H1 (cell line): ENCODE measurements around the gene IL3. TPM values are rescaled to one million over a fixed set of nuclear protein-coding genes. Genes with fewer than 3 reads are reported as not detected.

Source experiments
- CHD7 ChIP-seq: fragments of 300-600 bp; sonication (generic); IDR thresholded peaks from 2 replicates; pipeline ENCODE4 v1.7.1; 2012; ENCODE audit warnings: low read length, moderate library complexity, mild to moderate bottlenecking, inconsistent platforms; ENCODE audit not compliant: insufficient replicate concordance
- EZH2 ChIP-seq: fragments of 200-600 bp; sonication (generic); IDR thresholded peaks from 2 replicates; pipeline ENCODE4 v1.7.1; 2012; ENCODE audit warnings: low read depth, mild to moderate bottlenecking, moderate library complexity, low read length, inconsistent platforms; ENCODE audit not compliant: severe bottlenecking
- MAFK ChIP-seq: IDR thresholded peaks from 2 replicates; pipeline ENCODE4 v1.6.1; 2012; ENCODE audit warnings: low read depth, mild to moderate bottlenecking, improper control_type of control experiment, low read length
- polyA plus RNA-seq, 7 experiments: library from polyadenylated mRNA; depleted of rRNA in 3 of 7; stranded (reverse) in 5 of 7; unstranded in 2 of 7; fragments of >200 nt in 5 of 7; fragments of 200-250 nt in 2 of 7; gene quantifications; 1 replicate in 5 of 7; 2 replicates in 1 of 7; 4 replicates in 1 of 7; pipeline versions ENCODE4 v1.2.1 to v1.2.3, GENCODE V29; 2011 to 2013; ENCODE audit warnings: missing spikeins in 2 of 7, mixed read lengths in 2 of 7
- total RNA-seq: library from RNA; stranded (reverse); fragmentation: NEBNext Ultra II Directional; extraction: Animal tissue kit (Norgen Biotek cat#: 25700); gene quantifications from 2 replicates; pipeline ENCODE4 v1.2.1, GENCODE V29; 2021

IL3 gene
- total and polyA plus RNA-seq, 2 of the 8 experiments (the other 6 are each of a cell fraction or from before 2014, with no cell fraction given): not detected

GRCh38 chr5:132054031-132054696 lies 6.3 kb upstream of the IL3 start (continued):
- no peak for TF ChIP-seq CHD7
- no peak for TF ChIP-seq EZH2
- no peak for TF ChIP-seq MAFK
